ENCODE data around the gene TUG1.

TUG1 gene

DNA sequence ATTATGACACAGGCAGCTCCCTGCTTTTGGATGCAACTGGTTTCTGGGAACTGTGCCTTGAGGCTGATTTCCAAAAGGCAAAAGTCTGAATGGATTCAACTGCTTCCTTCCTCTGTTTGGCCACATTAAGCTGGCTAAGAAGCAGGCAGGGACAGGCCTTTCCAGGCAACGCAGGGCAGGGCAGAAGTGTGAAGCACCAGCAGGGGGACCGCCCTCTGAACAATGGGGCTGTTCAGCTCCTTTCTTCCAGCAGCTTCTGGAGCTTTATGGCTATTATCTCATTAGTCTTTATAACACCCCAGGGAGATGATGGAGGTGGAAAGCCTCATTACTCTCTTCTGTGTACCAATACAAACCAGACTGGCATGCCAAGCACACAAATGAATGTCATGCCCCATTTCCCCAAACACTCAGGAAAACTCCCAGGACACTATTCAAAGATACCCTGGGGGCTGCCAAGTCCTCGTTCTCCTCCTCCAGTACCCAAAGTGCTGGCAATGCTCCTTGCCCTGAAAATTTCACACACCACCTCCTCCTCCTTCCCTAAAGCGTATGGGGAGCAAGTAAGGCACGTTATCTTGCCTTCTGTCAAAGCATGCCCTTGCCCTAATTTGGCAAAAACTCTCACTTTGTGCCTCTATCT lies 21.8 kb upstream of the TUG1 start:
- FAIRE-seq (no peak), DNase-seq (ENCODE audit: low spot score) (no peak)

DNA sequence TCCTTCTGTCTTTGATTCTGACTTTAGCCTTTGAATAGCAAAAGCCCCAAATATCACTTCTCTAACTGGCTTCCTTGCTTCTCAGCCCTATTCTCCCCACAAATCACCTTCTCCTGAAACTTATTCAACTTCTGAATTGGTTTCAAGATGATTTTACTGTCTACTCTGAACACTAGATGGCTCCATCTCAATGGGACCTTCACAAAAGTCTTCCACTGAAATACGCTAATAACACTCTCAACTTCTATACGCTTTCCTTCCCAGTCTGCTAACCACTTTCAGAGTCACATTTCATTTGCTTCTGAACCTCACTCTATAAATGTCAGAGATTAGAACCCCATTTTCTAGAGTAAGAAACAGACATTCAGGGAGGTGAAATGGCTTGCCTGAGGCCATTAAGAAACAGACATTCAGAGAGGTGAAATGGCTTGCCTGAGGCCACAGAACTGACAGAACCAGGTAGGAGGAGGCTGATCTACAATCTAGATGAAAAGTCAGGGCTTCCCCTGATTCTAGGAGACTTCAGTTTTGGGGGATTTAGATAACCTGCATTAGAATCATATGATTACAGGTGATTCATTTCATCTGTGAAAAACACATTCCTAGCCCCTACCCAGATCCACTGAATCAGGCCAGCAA lies 21.1 kb upstream of the TUG1 start:
- FAIRE-seq (peak; percentile 44), DNase-seq (ENCODE audit: low spot score) (no peak)

GRCh38 chr22:30948930-30949342 lies 20.1 kb upstream of the TUG1 start:
- FAIRE-seq (no peak), DNase-seq (ENCODE audit: low spot score) (no peak)

DNA sequence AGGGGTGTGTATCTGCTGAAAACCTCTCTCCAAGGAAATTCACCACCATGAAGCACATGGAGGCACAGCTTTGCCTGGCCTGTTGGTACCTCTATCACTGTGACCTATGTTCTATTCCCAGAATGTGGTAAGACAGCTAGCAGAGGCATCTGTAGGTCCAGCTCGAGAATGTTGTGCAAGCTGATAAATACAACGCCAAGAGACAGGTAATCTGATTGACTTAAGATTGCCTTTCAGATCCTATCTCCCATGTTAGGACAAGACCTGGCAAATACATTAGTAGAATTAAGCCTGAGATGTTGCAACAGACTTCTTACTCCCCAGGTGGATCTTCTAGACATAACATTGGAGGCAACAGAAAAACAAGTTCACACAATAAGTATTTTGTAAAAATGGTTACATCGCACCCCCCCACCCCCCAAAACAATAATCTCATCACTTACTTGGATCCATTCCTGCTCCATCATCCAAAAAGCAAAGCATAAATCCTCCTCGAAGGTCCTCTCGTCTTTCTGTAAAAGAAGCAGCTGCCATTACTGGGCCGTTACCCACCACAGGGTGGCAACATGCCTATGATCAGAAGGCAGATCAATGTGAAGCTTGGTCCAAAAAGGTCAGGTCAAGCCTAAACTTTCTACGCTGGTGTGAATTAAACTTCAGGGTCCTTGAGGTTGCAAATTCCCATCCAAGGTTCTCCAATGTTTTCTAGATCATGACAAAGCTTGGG lies 19.0 kb upstream of the TUG1 start:
- FAIRE-seq: no peak
- DNase-seq (ENCODE audit: low spot score): no peak

GRCh38 chr22:30953206-30953605 lies 15.9 kb upstream of the TUG1 start:
- no peak for FAIRE-seq

GRCh38 chr22:30955153-30955552 lies 13.9 kb upstream of the TUG1 start:
- FAIRE-seq: no peak
- no peak for DNase-seq (ENCODE audit: low spot score)

More at GRCh38 chr22:30953206-30953605, 15.9 kb upstream of the TUG1 start:
- no peak for DNase-seq (ENCODE audit: low spot score)

- DNase-seq (ENCODE audit: low spot score): no peak
- FAIRE-seq: no peak
Observed at GRCh38 chr22:30964858-30965257, 4.2 kb upstream of the TUG1 start.

- no peak for FAIRE-seq
- DNase-seq (ENCODE audit: low spot score): peak; percentile 67
Observed at GRCh38 chr22:30968015-30968923, 796 bp upstream of the TUG1 start, which contains the start of gene MORC2. TSS of gene MORC2 (minus strand) at chr22:30968774. CDS start at chr22:30967889, 885 bp downstream.

- FAIRE-seq: no peak
- DNase-seq (ENCODE audit: low spot score): peak; percentile 71
Observed at GRCh38 chr22:30969532-30970355, 679 bp downstream of the TUG1 start.

DNA sequence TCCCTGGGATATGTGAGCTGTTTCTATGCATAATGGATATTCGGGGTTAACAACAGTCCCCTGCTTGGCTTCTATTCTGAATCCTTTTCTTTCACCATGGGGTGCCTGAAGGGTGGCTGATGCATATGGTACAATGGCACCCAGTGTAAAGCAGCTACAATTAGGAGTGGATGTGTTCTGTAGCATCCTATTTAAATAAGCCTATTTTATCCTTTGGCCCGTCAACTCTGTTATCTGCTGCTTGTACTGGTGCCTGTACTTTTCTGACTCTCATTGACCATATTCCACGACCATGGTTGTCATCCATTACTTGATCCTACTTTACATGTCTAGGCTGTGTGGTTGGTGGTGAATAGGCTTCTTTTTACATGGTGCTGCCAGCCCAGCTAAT lies 1.3 kb downstream of the TUG1 start:
- no peak for DNase-seq (ENCODE audit: low spot score)
- no peak for FAIRE-seq

DNA sequence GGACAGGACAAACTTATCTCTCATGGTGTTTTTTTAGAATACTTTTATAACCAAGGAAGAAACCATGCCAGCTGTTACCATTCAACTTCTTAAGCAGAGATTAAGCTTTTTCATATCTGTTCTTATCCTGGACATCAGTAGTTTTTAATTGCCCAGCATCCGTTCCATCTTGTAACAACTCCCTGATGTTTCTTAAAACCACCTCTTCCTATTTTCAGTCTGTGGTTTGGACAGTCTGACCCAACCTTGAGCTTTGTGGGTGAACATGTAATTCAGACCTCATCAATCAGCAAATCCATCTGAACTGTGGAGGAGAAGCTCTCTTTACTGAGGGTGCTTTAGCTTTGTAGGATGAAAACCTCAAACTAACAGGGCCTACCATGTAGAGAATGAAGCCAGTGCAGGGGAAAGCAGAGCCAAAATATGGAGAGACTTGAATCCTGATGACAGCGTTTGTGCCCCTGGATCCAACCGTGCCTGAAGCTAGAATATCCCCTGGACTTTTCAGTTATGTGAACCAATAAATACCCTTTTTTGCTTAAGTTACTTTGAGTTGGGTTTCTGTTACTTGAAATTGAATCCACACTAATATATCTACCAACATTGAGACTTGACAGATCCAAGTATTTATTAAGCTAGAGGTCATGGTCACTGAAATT lies 9.4 kb downstream of the TUG1 start:
- FAIRE-seq (no peak), DNase-seq (ENCODE audit: low spot score) (no peak)

DNA sequence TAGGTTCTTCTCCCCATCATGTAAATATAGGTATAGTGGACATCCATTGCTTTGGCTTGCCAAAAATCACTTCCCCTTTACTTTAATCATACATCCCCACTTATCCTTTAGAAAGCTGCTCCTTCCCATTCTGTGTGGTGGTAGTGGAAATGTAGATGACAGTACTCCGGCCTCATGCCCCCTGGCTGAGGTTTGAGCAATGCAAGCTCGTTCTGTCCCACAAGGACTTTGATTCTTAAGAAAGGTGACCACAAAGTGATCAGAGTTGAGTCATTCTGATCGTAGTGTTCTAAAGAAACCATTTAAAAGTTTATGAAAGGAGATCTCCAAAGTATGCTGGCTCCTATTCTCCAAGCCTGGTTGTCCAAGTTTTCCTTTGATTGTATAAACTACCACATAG lies 10.9 kb downstream of the TUG1 start:
- no peak for FAIRE-seq
- no peak for DNase-seq (ENCODE audit: low spot score)

DNA sequence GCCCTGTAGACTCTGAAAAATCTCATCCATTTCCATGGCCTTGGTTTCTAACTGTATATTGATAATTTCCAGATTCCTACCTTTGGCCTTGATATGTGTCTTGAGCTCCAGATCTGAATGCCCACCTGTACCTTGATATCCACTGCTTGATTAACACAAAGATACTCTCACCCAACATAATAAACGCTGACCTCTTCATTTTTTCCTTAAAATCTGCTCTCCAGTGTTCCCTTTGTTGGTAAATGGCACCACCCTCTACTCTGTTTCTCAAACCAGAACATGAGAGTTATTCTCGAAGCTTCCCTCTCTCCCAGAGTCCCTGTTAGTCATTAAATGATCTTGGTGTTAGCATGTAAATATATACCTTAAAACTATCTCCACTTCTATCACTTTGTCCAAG lies 13.4 kb downstream of the TUG1 start:
- FAIRE-seq (no peak), DNase-seq (ENCODE audit: low spot score) (no peak)

- DNase-seq (ENCODE audit: low spot score) (no peak), FAIRE-seq (no peak)
Observed at GRCh38 chr22:30984317-30984716, 15.3 kb downstream of the TUG1 start.

DNA sequence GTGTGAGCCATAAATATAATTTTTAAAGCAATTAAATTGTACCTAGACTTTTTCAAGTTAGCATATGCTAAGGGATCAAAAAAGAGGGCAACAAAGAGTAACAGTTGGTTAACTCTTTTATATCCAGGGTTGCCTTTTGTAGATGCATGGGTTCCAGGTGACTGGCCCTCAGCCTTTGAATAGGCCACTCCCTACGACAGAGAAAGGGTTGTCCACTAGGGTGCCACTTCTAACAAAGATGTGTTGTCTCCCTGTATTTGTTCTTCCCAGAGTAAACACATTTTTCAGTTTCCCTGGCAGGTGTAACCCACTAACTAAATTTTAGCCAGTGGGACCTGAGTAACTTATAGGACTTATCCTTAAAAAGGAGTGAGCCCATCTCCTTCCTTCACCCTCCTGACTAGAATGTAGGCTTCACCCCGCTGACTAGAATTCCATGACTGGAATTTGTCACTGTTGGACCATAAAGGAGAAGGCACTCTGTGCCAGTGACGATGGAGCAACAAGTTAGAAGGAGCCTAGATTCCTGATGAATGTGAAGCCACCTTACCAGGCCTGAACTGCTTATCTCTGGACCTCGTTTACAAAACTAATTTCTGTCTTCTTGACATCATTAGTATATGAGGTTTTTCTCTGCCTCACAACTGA lies 16.6 kb downstream of the TUG1 start:
- DNase-seq (ENCODE audit: low spot score) (no peak), FAIRE-seq (no peak)

- FAIRE-seq: no peak
- no peak for DNase-seq (ENCODE audit: low spot score)
Observed at GRCh38 chr22:30989474-30989873, 20.4 kb downstream of the TUG1 start.

DNA sequence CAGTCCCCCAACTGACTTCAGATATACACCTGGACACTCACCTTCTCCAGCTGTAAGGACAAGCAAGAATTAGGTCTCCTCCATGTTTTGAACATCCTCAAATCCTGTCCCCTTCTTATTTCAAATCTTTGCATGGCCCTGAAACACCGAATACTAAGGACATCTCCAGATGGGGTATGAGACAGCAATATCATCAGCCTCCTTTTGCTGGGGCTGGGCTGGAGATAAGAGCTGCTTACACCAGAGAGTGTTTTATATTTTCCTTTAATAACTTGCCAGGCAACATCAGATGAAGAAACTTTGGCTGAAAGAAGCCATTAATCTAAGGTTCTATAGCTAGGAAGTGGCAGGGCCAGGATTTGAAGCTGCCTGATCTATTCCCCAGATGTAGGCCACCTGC lies 21.6 kb downstream of the TUG1 start:
- FAIRE-seq: no peak

DNA sequence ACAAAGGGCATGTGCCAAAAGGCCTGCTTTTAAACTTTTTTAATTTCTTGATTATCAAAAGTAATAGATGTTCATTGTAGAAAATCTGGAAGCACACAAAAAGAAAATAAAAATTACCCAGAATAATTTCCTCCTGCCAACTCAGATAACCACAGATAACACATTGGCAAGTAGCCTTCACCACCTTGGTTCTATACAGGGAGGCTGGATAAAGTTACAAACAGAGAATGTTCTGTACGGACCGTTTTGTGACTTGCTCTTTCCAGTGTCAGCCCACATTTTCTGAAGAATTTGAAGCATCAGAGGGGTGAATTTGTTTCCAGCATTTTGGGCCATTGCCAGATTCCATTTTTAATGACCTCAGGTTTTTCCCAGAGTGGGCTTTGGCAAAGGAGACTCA lies 23.5 kb downstream of the TUG1 start:
- FAIRE-seq (peak; percentile 9), DNase-seq (ENCODE audit: low spot score) (no peak)

More for the DNA sequence above, 21.6 kb downstream of the TUG1 start:
- DNase-seq (ENCODE audit: low spot score): no peak

DNA sequence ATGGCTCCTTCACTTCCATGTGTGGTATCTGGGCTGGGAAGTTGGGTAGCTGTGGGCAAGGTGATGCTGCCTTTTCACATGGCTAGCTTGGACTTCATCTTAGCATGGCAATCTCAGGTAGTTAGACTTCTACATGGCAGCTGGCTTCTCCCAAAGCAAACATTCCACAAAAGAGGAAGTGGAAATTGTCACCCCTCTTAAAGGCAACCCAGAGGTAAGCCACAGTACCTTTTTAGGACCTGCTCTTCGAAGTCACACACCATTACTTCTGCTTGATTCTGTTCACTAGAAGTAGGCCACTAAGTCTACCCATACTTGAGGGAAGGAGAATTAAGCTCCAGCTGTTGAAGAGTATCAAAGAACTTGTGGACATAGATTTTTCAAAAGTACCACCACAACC lies 25.9 kb downstream of the TUG1 start:
- DNase-seq (ENCODE audit: low spot score) (no peak), FAIRE-seq (no peak)

DNA sequence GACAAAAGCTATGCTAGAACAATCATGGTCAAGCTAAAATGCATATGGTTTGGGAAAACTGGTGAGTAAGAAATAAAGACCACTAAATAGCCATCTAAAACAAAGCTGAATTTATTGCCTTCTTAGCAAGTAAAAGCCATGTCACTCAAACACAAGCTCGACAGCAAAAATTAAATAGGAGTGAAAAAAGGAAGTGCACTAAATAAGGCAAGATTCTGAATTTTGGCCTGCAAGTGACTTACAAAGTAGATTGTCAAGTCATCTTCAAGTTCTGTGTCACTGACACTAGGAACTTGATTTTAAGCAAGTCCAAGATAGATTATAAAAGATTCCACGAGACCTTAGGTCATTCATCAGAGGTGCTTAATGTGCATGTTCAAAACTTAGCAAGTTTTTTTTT lies 27.4 kb downstream of the TUG1 start:
- DNase-seq (ENCODE audit: low spot score): no peak
- no peak for FAIRE-seq
